WTC11 (cell line): ENCODE data around the gene USP34.

Source experiments
- ATF1 ChIP-seq: sonication (generic); formaldehyde crosslinking; IDR thresholded peaks from 2 replicates; pipeline ENCODE4 v1.8.1; 2023; ENCODE audit warnings: mild to moderate bottlenecking, moderate library complexity, missing genetic modification reagents
- ATF2 ChIP-seq: sonication (generic); formaldehyde crosslinking; IDR thresholded peaks from 2 replicates; pipeline ENCODE4 v1.8.1; 2022; ENCODE audit warnings: low read depth, missing genetic modification reagents, borderline replicate concordance
- CTCF ChIP-seq: fragments of 200-600 bp; IDR thresholded peaks from 2 replicates; pipeline ENCODE4 v1.8.0; 2022; ENCODE audit warnings: antibody characterized with exemption
- FOXK1 ChIP-seq: sonication (generic); formaldehyde crosslinking; IDR thresholded peaks from 2 replicates; pipeline ENCODE4 v1.8.0; 2022; ENCODE audit warnings: mild to moderate bottlenecking, moderate library complexity, missing genetic modification reagents
- FOXP4 ChIP-seq: sonication (generic); formaldehyde crosslinking; IDR thresholded peaks from 2 replicates; pipeline ENCODE4 v1.8.0; 2022; ENCODE audit warnings: mild to moderate bottlenecking, missing genetic modification reagents
- GABPB1 ChIP-seq: sonication (generic); formaldehyde crosslinking; IDR thresholded peaks from 2 replicates; pipeline ENCODE4 v1.8.1; 2023; ENCODE audit warnings: mild to moderate bottlenecking, missing genetic modification reagents
- HMGXB4 ChIP-seq: sonication (generic); formaldehyde crosslinking; IDR thresholded peaks from 2 replicates; pipeline ENCODE4 v1.8.1; 2023; ENCODE audit warnings: mild to moderate bottlenecking, moderate library complexity, missing genetic modification reagents
- MAX ChIP-seq: sonication (generic); formaldehyde crosslinking; IDR thresholded peaks from 2 replicates; pipeline ENCODE4 v1.8.0; 2022; ENCODE audit warnings: mild to moderate bottlenecking, missing genetic modification reagents
- RELA ChIP-seq: sonication (generic); formaldehyde crosslinking; IDR thresholded peaks from 2 replicates; pipeline ENCODE4 v1.8.1; 2022; ENCODE audit warnings: missing genetic modification reagents, mild to moderate bottlenecking, borderline replicate concordance
- SP1 ChIP-seq: sonication (generic); formaldehyde crosslinking; conservative IDR thresholded peaks from 2 replicates; pipeline ENCODE4 v1.8.1; 2022; ENCODE audit warnings: missing genetic modification reagents
- USF2 ChIP-seq: sonication (generic); formaldehyde crosslinking; IDR thresholded peaks from 2 replicates; pipeline ENCODE4 v1.8.1; 2023; ENCODE audit warnings: mild to moderate bottlenecking, missing genetic modification reagents, moderate library complexity
- ZMAT4 ChIP-seq: fragments of 250-450 bp; sonication (Bioruptor Pico); IDR thresholded peaks from 2 replicates; pipeline ENCODE4 v1.9.0; 2021; ENCODE audit warnings: mild to moderate bottlenecking
- ZNF121 ChIP-seq: sonication (generic); formaldehyde crosslinking; IDR thresholded peaks from 2 replicates; pipeline ENCODE4 v1.8.0; 2023; ENCODE audit warnings: missing genetic modification reagents
- ZNF263 ChIP-seq: sonication (generic); formaldehyde crosslinking; IDR thresholded peaks from 2 replicates; pipeline ENCODE4 v1.8.1; 2022; ENCODE audit warnings: low read depth, mild to moderate bottlenecking, moderate library complexity, missing genetic modification reagents

GRCh38 chr2:61405813-61406212 is 65.1 kb downstream of the USP34 start:
- TF ChIP-seq CTCF, result no peak
- no peak for TF ChIP-seq ZNF121
- TF ChIP-seq HMGXB4, result no peak
- TF ChIP-seq ATF1 (CRISPR knock-in tag), result no peak
- no peak for TF ChIP-seq SP1 (CRISPR knock-in tag)
- TF ChIP-seq GABPB1 (CRISPR knock-in tag), result no peak
- TF ChIP-seq RELA (CRISPR knock-in tag), result no peak
- TF ChIP-seq MAX (CRISPR knock-in tag), result no peak
- TF ChIP-seq ZNF263, result no peak
- TF ChIP-seq ZMAT4 (CRISPR knock-in tag), result no peak
- no peak for TF ChIP-seq USF2
- no peak for TF ChIP-seq FOXK1 (CRISPR knock-in tag)
- no peak for TF ChIP-seq ATF2 (CRISPR knock-in tag)
- no peak for TF ChIP-seq FOXP4 (CRISPR knock-in tag)
